Measurements from ENCODE around the gene FOXK1. TPM values are rescaled to one million over a fixed set of nuclear protein-coding genes. Genes with fewer than 3 reads are reported as not detected.
"Not testable (repeated sequence)": the region's sequence is repeated elsewhere in the genome, so short reads cannot be mapped to it uniquely, and the experiment has no call there.

Gene FOXK1
- total and polyA plus RNA-seq, 2 of the 13 experiments (the other 11 are each of a cell fraction or from before 2014, with no cell fraction given): 4.6 to 8.8 TPM

GRCh38 chr7:4675771-4676367, 6.2 kb upstream of the FOXK1 start (continued):
- TF ChIP-seq ZNF652 (CRISPR knock-in tag; IDR thresholded peaks at IDR 0.05; ENCODE audit: borderline replicate concordance, low read depth) (no peak), ZNF430 (CRISPR knock-in tag; IDR thresholded peaks at IDR 0.05) (no peak), ATF4 (CRISPR knock-in tag; IDR thresholded peaks at IDR 0.05) (no peak), TBX3 (IDR thresholded peaks at IDR 0.05; ENCODE audit: borderline replicate concordance) (no peak), PRPF4 (IDR thresholded peaks at IDR 0.05; ENCODE audit: low read depth, low read length, poor library complexity, severe bottlenecking) (no peak), HMG20B (CRISPR knock-in tag; conservative IDR thresholded peaks at IDR 0.05) (no peak)
- TF ChIP-seq, protein P1, sequence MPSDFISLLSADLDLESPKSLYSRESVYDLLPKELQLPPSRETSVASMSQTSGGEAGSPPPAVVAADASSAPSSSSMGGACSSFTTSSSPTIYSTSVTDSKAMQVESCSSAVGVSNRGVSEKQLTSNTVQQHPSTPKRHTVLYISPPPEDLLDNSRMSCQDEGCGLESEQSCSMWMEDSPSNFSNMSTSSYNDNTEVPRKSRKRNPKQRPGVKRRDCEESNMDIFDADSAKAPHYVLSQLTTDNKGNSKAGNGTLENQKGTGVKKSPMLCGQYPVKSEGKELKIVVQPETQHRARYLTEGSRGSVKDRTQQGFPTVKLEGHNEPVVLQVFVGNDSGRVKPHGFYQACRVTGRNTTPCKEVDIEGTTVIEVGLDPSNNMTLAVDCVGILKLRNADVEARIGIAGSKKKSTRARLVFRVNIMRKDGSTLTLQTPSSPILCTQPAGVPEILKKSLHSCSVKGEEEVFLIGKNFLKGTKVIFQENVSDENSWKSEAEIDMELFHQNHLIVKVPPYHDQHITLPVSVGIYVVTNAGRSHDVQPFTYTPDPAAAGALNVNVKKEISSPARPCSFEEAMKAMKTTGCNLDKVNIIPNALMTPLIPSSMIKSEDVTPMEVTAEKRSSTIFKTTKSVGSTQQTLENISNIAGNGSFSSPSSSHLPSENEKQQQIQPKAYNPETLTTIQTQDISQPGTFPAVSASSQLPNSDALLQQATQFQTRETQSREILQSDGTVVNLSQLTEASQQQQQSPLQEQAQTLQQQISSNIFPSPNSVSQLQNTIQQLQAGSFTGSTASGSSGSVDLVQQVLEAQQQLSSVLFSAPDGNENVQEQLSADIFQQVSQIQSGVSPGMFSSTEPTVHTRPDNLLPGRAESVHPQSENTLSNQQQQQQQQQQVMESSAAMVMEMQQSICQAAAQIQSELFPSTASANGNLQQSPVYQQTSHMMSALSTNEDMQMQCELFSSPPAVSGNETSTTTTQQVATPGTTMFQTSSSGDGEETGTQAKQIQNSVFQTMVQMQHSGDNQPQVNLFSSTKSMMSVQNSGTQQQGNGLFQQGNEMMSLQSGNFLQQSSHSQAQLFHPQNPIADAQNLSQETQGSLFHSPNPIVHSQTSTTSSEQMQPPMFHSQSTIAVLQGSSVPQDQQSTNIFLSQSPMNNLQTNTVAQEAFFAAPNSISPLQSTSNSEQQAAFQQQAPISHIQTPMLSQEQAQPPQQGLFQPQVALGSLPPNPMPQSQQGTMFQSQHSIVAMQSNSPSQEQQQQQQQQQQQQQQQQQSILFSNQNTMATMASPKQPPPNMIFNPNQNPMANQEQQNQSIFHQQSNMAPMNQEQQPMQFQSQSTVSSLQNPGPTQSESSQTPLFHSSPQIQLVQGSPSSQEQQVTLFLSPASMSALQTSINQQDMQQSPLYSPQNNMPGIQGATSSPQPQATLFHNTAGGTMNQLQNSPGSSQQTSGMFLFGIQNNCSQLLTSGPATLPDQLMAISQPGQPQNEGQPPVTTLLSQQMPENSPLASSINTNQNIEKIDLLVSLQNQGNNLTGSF (CRISPR knock-in tag; IDR thresholded peaks at IDR 0.05): no peak

DNA sequence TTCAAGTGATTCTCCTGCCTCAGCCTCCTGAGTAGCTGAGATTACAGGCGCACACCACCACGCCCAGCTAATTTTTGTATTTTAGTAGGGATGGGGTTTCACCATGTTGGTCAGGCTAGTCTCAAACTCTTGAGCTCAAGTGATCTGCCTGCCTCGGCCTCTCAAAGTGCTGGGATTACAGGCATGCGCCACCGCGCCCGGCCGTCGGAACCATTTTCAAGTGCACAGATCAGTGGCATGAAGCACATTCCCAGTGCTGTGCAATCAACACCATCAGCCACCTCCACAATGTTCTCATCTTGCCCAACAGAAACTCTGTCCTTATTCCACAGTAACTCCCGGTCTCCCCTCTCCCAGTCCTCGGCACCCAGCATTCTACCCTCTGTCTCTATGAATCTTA, 4.6 kb upstream of the FOXK1 start:
- intact Hi-C loops (cut with micrococcal nuclease; ENCODE audit: unreplicated experiment); H3K4me2 ChIP-seq (ENCODE audit: low read depth, low read length); H2AFZ ChIP-seq (ENCODE audit: low read length); H3K9ac ChIP-seq (ENCODE audit: insufficient read depth, low read depth, low read length); FAIRE-seq; H4K20me1 ChIP-seq (ENCODE audit: insufficient read depth, low read length); DNase-seq (ENCODE audit: low spot score); BruUV-seq (replicated peaks); H3K9me3 ChIP-seq (ENCODE audit: low read length); H3K27me3 ChIP-seq (ENCODE audit: control insufficient read depth in 1 of 2, insufficient read depth in 2 of 2, low read length in 2 of 2); H3K27ac ChIP-seq (ENCODE audit: extremely low read length, insufficient read depth, low read length); ATAC-seq; CTCF ChIA-PET (ENCODE audit: low intra/inter-chr PET ratio, low total read pairs); H3K79me2 ChIP-seq (ENCODE audit: insufficient read depth, low read length); H3K4me3 ChIP-seq (replicated peaks in 1 of 3; ENCODE audit: insufficient read depth in 1 of 3, low read depth in 2 of 3, low read length in 3 of 3); in situ Hi-C loops (cut with HindIII; ENCODE audit: extremely low pct_ligation_motif_present, low pct_unique_long_range_greater_than_20kb); H3K36me3 ChIP-seq (replicated peaks in 1 of 2; ENCODE audit: control insufficient read depth in 1 of 2, insufficient read depth in 2 of 2, low read length in 2 of 2): not testable (repeated sequence)
- peaks cover 24% of the 10 kb centered on the region for H3K4me1 ChIP-seq (ENCODE audit: insufficient read depth, low read length)
- WGBS (ENCODE audit: low lambda C conversion rate): 91% methylated on average over 11 of the region's 11 CpGs
- POLR2A ChIA-PET: interaction anchor here (2.5 kb wide), 1 partner anchor 36 kb away, joined by 12 read pairs; no protein-coding TSS in a partner anchor

Data from HepG2 (cell line).